GM23338 (cell line): Measurements from ENCODE around the gene KCNH4.

Experiments used
- CREB1 ChIP-seq: fragments of 250-450 bp; sonication (Bioruptor Pico); IDR thresholded peaks from 2 replicates; pipeline ENCODE4 v1.5.0; 2020; ENCODE audit warnings: low read depth, mild to moderate bottlenecking, moderate library complexity
- ETS1 ChIP-seq: IDR thresholded peaks from 2 replicates; pipeline ENCODE4 v1.6.1; 2016; ENCODE audit warnings: antibody characterized with exemption
- EZH2 ChIP-seq: fragments of 200-600 bp; sonication (generic); IDR thresholded peaks from one replicate; pipeline ENCODE4 v1.8.0; 2017; ENCODE audit warnings: antibody characterized with exemption, mild to moderate bottlenecking, low read depth; ENCODE audit not compliant: unreplicated experiment
- EZH2phosphoT487 ChIP-seq: fragments of 200-600 bp; sonication (generic); IDR thresholded peaks from one replicate; pipeline ENCODE4 v1.8.1; 2018; ENCODE audit warnings: antibody characterized with exemption; ENCODE audit not compliant: unreplicated experiment
- JUNB ChIP-seq: IDR thresholded peaks from one replicate; pipeline ENCODE4 v1.6.1; 2016; ENCODE audit warnings: antibody characterized with exemption; ENCODE audit not compliant: unreplicated experiment
- NANOG ChIP-seq: IDR thresholded peaks from 2 replicates; pipeline ENCODE4 v1.6.1; 2016; ENCODE audit warnings: antibody characterized with exemption, borderline replicate concordance
- POLR2AphosphoS5 ChIP-seq: IDR thresholded peaks from 2 replicates; pipeline ENCODE4 v1.6.1; 2016; ENCODE audit warnings: antibody characterized with exemption, low read depth
- REST ChIP-seq: IDR thresholded peaks from one replicate; pipeline ENCODE4 v1.6.1; 2018; ENCODE audit warnings: antibody characterized with exemption; ENCODE audit not compliant: unreplicated experiment
- STAT1 ChIP-seq: IDR thresholded peaks from one replicate; pipeline ENCODE4 v1.6.1; 2016; ENCODE audit warnings: antibody characterized with exemption; ENCODE audit not compliant: unreplicated experiment
- ZNF114 ChIP-seq: fragments of 250-450 bp; sonication (Bioruptor Pico); IDR thresholded peaks from 2 replicates; pipeline ENCODE4 v1.5.0; 2020; ENCODE audit warnings: mild to moderate bottlenecking, moderate library complexity
- ZNF331 ChIP-seq: fragments of 250-450 bp; sonication (Bioruptor Pico); IDR thresholded peaks from 2 replicates; pipeline ENCODE4 v1.5.0; 2020; ENCODE audit warnings: low read depth, mild to moderate bottlenecking, moderate library complexity
- ZNF462 ChIP-seq: fragments of 250-450 bp; sonication (Bioruptor Pico); IDR thresholded peaks from 2 replicates; pipeline ENCODE4 v1.5.0; 2020; ENCODE audit warnings: mild to moderate bottlenecking, moderate library complexity
- TF ChIP-seq, protein P1 (sequence below), 2 experiments: fragments of 200-600 bp in 1 of 2; sonication (generic) in 1 of 2; conservative IDR thresholded peaks; 2 replicates each; pipeline versions ENCODE4 v1.5.1 to v1.6.1; 2016 to 2017; ENCODE audit warnings: antibody characterized with exemption in 2 of 2, low read depth in 2 of 2, mild to moderate bottlenecking in 2 of 2, moderate library complexity in 1 of 2

DNA sequence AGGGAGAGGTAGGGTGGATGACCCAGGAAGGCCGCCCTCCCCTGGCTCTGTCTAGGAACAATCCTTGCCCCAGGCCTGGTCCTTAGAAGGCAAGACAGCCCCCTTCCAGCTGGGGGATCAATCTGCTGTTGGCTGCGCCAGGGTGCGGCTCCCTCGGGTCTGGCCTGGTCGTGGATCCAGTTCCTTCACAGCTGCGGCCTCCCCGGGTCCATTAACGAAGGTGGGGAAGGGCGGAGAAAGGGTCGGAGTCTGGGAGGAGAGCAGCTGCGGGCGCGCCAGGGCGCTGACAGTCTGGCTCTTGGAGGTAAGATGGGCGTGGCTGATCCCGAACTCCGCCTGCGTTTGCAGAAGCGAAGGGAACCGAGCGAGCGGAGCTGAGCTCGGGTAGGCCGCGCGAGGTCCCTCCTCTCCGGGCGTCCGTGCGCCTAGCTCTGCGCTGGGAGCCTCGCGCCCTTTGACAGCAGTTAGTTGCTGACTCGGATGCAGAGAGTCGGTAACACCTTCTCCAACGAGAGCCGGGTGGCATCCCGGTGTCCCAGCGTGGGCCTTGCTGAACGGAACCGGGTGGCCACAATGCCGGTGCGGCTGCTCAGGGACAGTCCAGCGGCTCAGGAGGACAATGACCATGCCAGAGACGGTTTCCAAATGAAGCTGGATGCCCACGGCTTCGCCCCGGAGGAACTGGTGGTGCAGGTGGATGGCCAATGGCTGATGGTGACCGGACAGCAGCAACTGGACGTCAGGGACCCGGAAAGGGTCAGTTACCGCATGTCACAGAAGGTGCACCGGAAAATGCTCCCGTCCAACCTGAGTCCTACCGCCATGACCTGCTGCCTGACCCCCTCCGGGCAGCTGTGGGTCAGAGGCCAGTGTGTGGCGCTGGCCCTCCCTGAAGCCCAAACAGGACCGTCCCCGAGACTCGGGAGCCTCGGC, 58.3 kb downstream of the KCNH4 start, which contains the start of gene HSPB9:
- TF ChIP-seq, protein P1, sequence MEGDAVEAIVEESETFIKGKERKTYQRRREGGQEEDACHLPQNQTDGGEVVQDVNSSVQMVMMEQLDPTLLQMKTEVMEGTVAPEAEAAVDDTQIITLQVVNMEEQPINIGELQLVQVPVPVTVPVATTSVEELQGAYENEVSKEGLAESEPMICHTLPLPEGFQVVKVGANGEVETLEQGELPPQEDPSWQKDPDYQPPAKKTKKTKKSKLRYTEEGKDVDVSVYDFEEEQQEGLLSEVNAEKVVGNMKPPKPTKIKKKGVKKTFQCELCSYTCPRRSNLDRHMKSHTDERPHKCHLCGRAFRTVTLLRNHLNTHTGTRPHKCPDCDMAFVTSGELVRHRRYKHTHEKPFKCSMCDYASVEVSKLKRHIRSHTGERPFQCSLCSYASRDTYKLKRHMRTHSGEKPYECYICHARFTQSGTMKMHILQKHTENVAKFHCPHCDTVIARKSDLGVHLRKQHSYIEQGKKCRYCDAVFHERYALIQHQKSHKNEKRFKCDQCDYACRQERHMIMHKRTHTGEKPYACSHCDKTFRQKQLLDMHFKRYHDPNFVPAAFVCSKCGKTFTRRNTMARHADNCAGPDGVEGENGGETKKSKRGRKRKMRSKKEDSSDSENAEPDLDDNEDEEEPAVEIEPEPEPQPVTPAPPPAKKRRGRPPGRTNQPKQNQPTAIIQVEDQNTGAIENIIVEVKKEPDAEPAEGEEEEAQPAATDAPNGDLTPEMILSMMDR (conservative IDR thresholded peaks at IDR 0.05; ENCODE audit: low read depth in 2 of 2), result peak in 1 of 2 experiments; percentile 17; a peak in 2 of 4 replicates
- TF ChIP-seq POLR2AphosphoS5 (peak; percentile 40; the same call in 1 of the 2 replicates), EZH2phosphoT487 (no peak), EZH2 (no peak), CREB1 (CRISPR knock-in tag) (no peak), ETS1 (no peak), REST (no peak), JUNB (no peak), ZNF331 (CRISPR knock-in tag) (no peak), NANOG (no peak), ZNF114 (CRISPR knock-in tag) (no peak), STAT1 (no peak), ZNF462 (no peak)
